ENCODE measurements around the gene SAMMSON. TPM values are rescaled to one million over a fixed set of nuclear protein-coding genes. Genes with fewer than 3 reads are reported as not detected.

SAMMSON gene
- total and polyA plus RNA-seq, 4 donors, result not detected

DNA sequence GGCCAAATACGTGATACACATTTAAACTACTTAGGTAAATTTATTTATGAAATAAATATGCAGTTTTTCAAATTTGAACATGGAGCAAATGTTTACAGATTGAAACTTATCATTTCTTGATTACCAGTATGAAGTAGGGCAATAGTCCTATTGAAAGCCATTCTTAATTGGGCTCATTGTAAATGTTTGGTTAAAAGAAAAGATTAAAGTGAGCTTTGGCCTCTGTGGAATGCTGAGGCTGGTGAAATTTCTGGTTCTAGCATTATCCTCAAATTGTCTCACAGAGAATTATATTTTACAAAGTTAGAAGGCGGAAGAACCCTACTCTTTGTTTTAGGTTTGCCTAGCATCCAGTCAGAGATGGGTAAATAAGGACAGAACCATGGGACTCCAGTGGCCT is 73.2 kb downstream of the SAMMSON start:
- H3K4me3 ChIP-seq (ENCODE audit: low read depth in 1 of 3, low read length in 3 of 3), result no peak overlapping the region

DNA sequence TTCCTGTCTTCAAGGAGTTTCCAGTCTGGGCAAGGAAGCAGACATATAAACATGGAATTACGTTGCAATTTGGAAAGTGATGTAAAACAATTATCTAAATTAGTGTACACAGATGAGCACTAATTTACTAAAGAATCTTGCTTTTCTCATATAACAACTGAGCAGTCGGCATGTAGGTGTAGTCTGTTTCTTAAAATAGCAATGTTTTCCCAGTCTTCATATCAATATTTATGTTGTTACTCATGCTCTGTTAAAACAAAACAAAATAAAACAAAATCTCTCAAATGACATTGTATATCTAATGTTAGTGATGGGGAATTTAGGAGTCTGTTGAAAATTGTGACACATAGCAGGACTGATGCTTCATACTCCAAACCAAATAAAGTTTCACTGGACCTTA is 75.6 kb downstream of the SAMMSON start:
- H3K4me3 ChIP-seq (ENCODE audit: low read depth in 1 of 3, low read length in 3 of 3), result no peak overlapping the region
- peaks cover 0 to 3% (median 0%) of the 10 kb centered on the region in 4 donors for H3K9me3 ChIP-seq (ENCODE audit: control insufficient read depth in 4 of 4, low read length in 3 of 4)
- peaks cover 0 to 12% (median 6%) of the 10 kb centered on the region in 4 donors for H3K4me1 ChIP-seq (ENCODE audit: control insufficient read depth in 4 of 4, insufficient read depth in 4 of 4, low read length in 3 of 4)
- DNase-seq (ENCODE audit: low spot score), result no peak
- peaks cover 0 to 4% (median 0%) of the 10 kb centered on the region in 4 donors for H3K27me3 ChIP-seq (ENCODE audit: control insufficient read depth in 4 of 4, insufficient read depth in 4 of 4, low read length in 3 of 4)
- no peak for TF ChIP-seq TAF1 (conservative IDR thresholded peaks at IDR 0.05)
- TF ChIP-seq, protein P1, sequence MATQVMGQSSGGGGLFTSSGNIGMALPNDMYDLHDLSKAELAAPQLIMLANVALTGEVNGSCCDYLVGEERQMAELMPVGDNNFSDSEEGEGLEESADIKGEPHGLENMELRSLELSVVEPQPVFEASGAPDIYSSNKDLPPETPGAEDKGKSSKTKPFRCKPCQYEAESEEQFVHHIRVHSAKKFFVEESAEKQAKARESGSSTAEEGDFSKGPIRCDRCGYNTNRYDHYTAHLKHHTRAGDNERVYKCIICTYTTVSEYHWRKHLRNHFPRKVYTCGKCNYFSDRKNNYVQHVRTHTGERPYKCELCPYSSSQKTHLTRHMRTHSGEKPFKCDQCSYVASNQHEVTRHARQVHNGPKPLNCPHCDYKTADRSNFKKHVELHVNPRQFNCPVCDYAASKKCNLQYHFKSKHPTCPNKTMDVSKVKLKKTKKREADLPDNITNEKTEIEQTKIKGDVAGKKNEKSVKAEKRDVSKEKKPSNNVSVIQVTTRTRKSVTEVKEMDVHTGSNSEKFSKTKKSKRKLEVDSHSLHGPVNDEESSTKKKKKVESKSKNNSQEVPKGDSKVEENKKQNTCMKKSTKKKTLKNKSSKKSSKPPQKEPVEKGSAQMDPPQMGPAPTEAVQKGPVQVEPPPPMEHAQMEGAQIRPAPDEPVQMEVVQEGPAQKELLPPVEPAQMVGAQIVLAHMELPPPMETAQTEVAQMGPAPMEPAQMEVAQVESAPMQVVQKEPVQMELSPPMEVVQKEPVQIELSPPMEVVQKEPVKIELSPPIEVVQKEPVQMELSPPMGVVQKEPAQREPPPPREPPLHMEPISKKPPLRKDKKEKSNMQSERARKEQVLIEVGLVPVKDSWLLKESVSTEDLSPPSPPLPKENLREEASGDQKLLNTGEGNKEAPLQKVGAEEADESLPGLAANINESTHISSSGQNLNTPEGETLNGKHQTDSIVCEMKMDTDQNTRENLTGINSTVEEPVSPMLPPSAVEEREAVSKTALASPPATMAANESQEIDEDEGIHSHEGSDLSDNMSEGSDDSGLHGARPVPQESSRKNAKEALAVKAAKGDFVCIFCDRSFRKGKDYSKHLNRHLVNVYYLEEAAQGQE (IDR thresholded peaks at IDR 0.05), result no peak
- TF ChIP-seq, protein P2, sequence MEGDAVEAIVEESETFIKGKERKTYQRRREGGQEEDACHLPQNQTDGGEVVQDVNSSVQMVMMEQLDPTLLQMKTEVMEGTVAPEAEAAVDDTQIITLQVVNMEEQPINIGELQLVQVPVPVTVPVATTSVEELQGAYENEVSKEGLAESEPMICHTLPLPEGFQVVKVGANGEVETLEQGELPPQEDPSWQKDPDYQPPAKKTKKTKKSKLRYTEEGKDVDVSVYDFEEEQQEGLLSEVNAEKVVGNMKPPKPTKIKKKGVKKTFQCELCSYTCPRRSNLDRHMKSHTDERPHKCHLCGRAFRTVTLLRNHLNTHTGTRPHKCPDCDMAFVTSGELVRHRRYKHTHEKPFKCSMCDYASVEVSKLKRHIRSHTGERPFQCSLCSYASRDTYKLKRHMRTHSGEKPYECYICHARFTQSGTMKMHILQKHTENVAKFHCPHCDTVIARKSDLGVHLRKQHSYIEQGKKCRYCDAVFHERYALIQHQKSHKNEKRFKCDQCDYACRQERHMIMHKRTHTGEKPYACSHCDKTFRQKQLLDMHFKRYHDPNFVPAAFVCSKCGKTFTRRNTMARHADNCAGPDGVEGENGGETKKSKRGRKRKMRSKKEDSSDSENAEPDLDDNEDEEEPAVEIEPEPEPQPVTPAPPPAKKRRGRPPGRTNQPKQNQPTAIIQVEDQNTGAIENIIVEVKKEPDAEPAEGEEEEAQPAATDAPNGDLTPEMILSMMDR (IDR thresholded peaks at IDR 0.05; ENCODE audit: low read depth, low read length, missing input control), result no peak
- TF ChIP-seq, protein P3, sequence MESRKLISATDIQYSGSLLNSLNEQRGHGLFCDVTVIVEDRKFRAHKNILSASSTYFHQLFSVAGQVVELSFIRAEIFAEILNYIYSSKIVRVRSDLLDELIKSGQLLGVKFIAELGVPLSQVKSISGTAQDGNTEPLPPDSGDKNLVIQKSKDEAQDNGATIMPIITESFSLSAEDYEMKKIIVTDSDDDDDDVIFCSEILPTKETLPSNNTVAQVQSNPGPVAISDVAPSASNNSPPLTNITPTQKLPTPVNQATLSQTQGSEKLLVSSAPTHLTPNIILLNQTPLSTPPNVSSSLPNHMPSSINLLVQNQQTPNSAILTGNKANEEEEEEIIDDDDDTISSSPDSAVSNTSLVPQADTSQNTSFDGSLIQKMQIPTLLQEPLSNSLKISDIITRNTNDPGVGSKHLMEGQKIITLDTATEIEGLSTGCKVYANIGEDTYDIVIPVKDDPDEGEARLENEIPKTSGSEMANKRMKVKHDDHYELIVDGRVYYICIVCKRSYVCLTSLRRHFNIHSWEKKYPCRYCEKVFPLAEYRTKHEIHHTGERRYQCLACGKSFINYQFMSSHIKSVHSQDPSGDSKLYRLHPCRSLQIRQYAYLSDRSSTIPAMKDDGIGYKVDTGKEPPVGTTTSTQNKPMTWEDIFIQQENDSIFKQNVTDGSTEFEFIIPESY (IDR thresholded peaks at IDR 0.05), result no peak
- no peak for TF ChIP-seq GABPA (IDR thresholded peaks at IDR 0.05 in 1 of 2, conservative IDR thresholded peaks at IDR 0.05 in 1 of 2)
- no peak for TF ChIP-seq HNF4A (conservative IDR thresholded peaks at IDR 0.05)
- no peak for TF ChIP-seq YY1 (IDR thresholded peaks at IDR 0.05)
- no peak for TF ChIP-seq NR2F2 (IDR thresholded peaks at IDR 0.05)
- TF ChIP-seq SP1 (IDR thresholded peaks at IDR 0.05), result no peak
- no peak for TF ChIP-seq FOXA1 (IDR thresholded peaks at IDR 0.05)
- no peak for TF ChIP-seq JUND (IDR thresholded peaks at IDR 0.05)
- TF ChIP-seq RXRA (IDR thresholded peaks at IDR 0.05), result no peak
- TF ChIP-seq, protein P4, sequence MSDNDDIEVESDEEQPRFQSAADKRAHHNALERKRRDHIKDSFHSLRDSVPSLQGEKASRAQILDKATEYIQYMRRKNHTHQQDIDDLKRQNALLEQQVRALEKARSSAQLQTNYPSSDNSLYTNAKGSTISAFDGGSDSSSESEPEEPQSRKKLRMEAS (IDR thresholded peaks at IDR 0.05), result no peak
- no peak for TF ChIP-seq HNF4G (IDR thresholded peaks at IDR 0.05)
- TF ChIP-seq, protein P5, sequence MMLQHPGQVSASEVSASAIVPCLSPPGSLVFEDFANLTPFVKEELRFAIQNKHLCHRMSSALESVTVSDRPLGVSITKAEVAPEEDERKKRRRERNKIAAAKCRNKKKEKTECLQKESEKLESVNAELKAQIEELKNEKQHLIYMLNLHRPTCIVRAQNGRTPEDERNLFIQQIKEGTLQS (IDR thresholded peaks at IDR 0.05), result no peak
- WGBS, result 61% methylated on average over 2 of the region's 2 CpGs
- no peak overlapping the region for H3K27ac ChIP-seq (ENCODE audit: low read depth in 1 of 2, low read length in 2 of 2)
- no peak overlapping the region for H3K9ac ChIP-seq (ENCODE audit: low read depth in 1 of 2, low read length in 2 of 2)
- H3K36me3 ChIP-seq (ENCODE audit: control insufficient read depth in 4 of 4, insufficient read depth in 3 of 4, low read depth in 1 of 4, low read length in 3 of 4), result no peaks in the 10 kb centered on the region

More for the DNA sequence above, 73.2 kb downstream of the SAMMSON start:
- peaks cover 0 to 12% (median 6%) of the 10 kb centered on the region in 4 donors for H3K4me1 ChIP-seq (ENCODE audit: control insufficient read depth in 4 of 4, insufficient read depth in 4 of 4, low read length in 3 of 4)
- H3K9ac ChIP-seq (ENCODE audit: low read depth in 1 of 2, low read length in 2 of 2), result peak overlapping the region in 1 of 2 donors; percentile 7
- H3K27me3 ChIP-seq (ENCODE audit: control insufficient read depth in 4 of 4, insufficient read depth in 4 of 4, low read length in 3 of 4), result peaks cover 0 to 3% (median 0%) of the 10 kb centered on the region in 4 donors
- H3K36me3 ChIP-seq (ENCODE audit: control insufficient read depth in 4 of 4, insufficient read depth in 3 of 4, low read depth in 1 of 4, low read length in 3 of 4), result no peaks in the 10 kb centered on the region
- 66% methylated on average over 2 of the region's 2 CpGs for WGBS
- no peak for TF ChIP-seq FOXA1 (IDR thresholded peaks at IDR 0.05)
- no peak for TF ChIP-seq RXRA (IDR thresholded peaks at IDR 0.05)
- no peak for TF ChIP-seq NR2F2 (IDR thresholded peaks at IDR 0.05)
- TF ChIP-seq HNF4A (conservative IDR thresholded peaks at IDR 0.05), result peak in 1 of 2 donors; percentile 13
- no peak for TF ChIP-seq HNF4G (IDR thresholded peaks at IDR 0.05)
- TF ChIP-seq, protein P2 (IDR thresholded peaks at IDR 0.05; ENCODE audit: low read depth, low read length, missing input control), result no peak
- H3K27ac ChIP-seq (ENCODE audit: low read depth in 1 of 2, low read length in 2 of 2), result no peak overlapping the region
- no peak for DNase-seq (ENCODE audit: low spot score)
- no peaks in the 10 kb centered on the region for H3K9me3 ChIP-seq (ENCODE audit: control insufficient read depth in 4 of 4, low read length in 3 of 4)

Measured in liver (tissue), 9 donors.